H1 (cell line): ENCODE measurements around the gene TSPOAP1. TPM values are rescaled to one million over a fixed set of nuclear protein-coding genes. Genes with fewer than 3 reads are reported as not detected.

Experiments used
- BCL11A ChIP-seq, 2 experiments: IDR thresholded peaks; one replicate each; pipeline ENCODE4 v1.6.1; 2011; ENCODE audit warnings: low read depth in 2 of 2, low read length in 2 of 2, mild to moderate bottlenecking in 2 of 2
- CEBPB ChIP-seq: IDR thresholded peaks from 2 replicates; pipeline ENCODE4 v1.6.1; 2012; ENCODE audit warnings: low read depth, low read length
- CTCF ChIP-seq, 3 experiments: IDR thresholded peaks; 1 replicate in 2 of 3; 2 replicates in 1 of 3; pipeline versions ENCODE4 v1.5.1 to v1.6.1; 2011; ENCODE audit warnings: low read length in 3 of 3, mild to moderate bottlenecking in 3 of 3, inconsistent platforms in 2 of 3, low read depth in 1 of 3, moderate library complexity in 1 of 3; ENCODE audit not compliant: insufficient read depth in 1 of 3; ENCODE audit errors: control extremely low read depth in 1 of 3
- EGR1 ChIP-seq: IDR thresholded peaks from 2 replicates; pipeline ENCODE4 v1.6.1; 2011; ENCODE audit warnings: low read depth, low read length, borderline replicate concordance
- KDM4A ChIP-seq: IDR thresholded peaks from one replicate; pipeline ENCODE4 v1.7.1; 2012; ENCODE audit warnings: low read depth, mild to moderate bottlenecking, moderate library complexity, low read length, inconsistent platforms; ENCODE audit not compliant: severe bottlenecking
- KDM5A ChIP-seq: fragments of 200-600 bp; IDR thresholded peaks from 2 replicates; pipeline ENCODE4 v1.7.1; 2012; ENCODE audit warnings: mild to moderate bottlenecking, low read length, inconsistent platforms, mixed read lengths
- TCF12 ChIP-seq: IDR thresholded peaks from 2 replicates; pipeline ENCODE4 v1.6.1; 2011; ENCODE audit warnings: low read depth, mild to moderate bottlenecking, low read length
- polyA plus RNA-seq, 7 experiments: library from polyadenylated mRNA; depleted of rRNA in 3 of 7; stranded (reverse) in 5 of 7; unstranded in 2 of 7; fragments of >200 nt in 5 of 7; fragments of 200-250 nt in 2 of 7; gene quantifications; 1 replicate in 5 of 7; 2 replicates in 1 of 7; 4 replicates in 1 of 7; pipeline versions ENCODE4 v1.2.1 to v1.2.3, GENCODE V29; 2011 to 2013; ENCODE audit warnings: missing spikeins in 2 of 7, mixed read lengths in 2 of 7
- total RNA-seq: library from RNA; stranded (reverse); fragmentation: NEBNext Ultra II Directional; extraction: Animal tissue kit (Norgen Biotek cat#: 25700); gene quantifications from 2 replicates; pipeline ENCODE4 v1.2.1, GENCODE V29; 2021

The TSPOAP1 gene
- total and polyA plus RNA-seq, 2 of the 8 experiments (the other 6 are each of a cell fraction or from before 2014, with no cell fraction given) = 7.6 to 9.2 TPM

- TF ChIP-seq CTCF (IDR thresholded peaks at IDR 0.05; ENCODE audit: control extremely low read depth in 1 of 3, insufficient read depth in 1 of 3, low read depth in 1 of 3, low read length in 3 of 3) (no peak; a peak in 1 of 4 replicates), EGR1 (no peak; the same call in 1 of the 2 replicates), KDM4A (no peak), TCF12 (0 out of 2 replicates have a peak, but pooled peaks have one; percentile 1), BCL11A (IDR thresholded peaks at IDR 0.05; ENCODE audit: low read depth in 2 of 2, low read length in 2 of 2) (no peak), KDM5A (no peak), CEBPB (no peak)
These were observed 9.2 kb upstream of the TSPOAP1 start (continued) for GRCh38 chr17:58337600-58338453.
